Activated CD4-positive, alpha-beta T cell treated with anti-CD3 and anti-CD28 coated beads, Interleukin-2, amount 50 U/mL, for 16 hours (primary cell): ENCODE results near the gene TBC1D22A.

Experiments used
- DNase-seq: peaks from one replicate; pipeline ENCODE4 v3.0.0-alpha.2; 2020

TBC1D22A gene

GRCh38 chr22:46892866-46893265, 130.4 kb downstream of the TBC1D22A start:
- no peak for DNase-seq

GRCh38 chr22:46893281-46894020, 131.0 kb downstream of the TBC1D22A start:
- DNase-seq, result no peak

GRCh38 chr22:46894081-46894671, 131.7 kb downstream of the TBC1D22A start:
- no peak for DNase-seq

- no peak for DNase-seq
Measured at GRCh38 chr22:46894851-46895640, 132.6 kb downstream of the TBC1D22A start.

- DNase-seq, result no peak
Measured at GRCh38 chr22:46895753-46896152, 133.3 kb downstream of the TBC1D22A start.

- DNase-seq, result no peak
Measured at GRCh38 chr22:46896166-46896565, 133.7 kb downstream of the TBC1D22A start.

- DNase-seq, result no peak
Measured at GRCh38 chr22:46896568-46897245, 134.3 kb downstream of the TBC1D22A start.

GRCh38 chr22:46897246-46897623, 134.8 kb downstream of the TBC1D22A start:
- no peak for DNase-seq

GRCh38 chr22:46900549-46900948, 138.1 kb downstream of the TBC1D22A start:
- DNase-seq, result no peak

GRCh38 chr22:46902436-46902835, 140.0 kb downstream of the TBC1D22A start:
- no peak for DNase-seq

GRCh38 chr22:46902998-46903916, 140.8 kb downstream of the TBC1D22A start:
- no peak for DNase-seq

- no peak for DNase-seq
Measured at GRCh38 chr22:46905415-46905814, 143.0 kb downstream of the TBC1D22A start.

- DNase-seq, result no peak
Measured at GRCh38 chr22:46905834-46906233, 143.4 kb downstream of the TBC1D22A start.

GRCh38 chr22:46906326-46907045, 144.0 kb downstream of the TBC1D22A start:
- no peak for DNase-seq

GRCh38 chr22:46907241-46908215, 145.1 kb downstream of the TBC1D22A start:
- DNase-seq, result no peak

- DNase-seq, result no peak
Measured at GRCh38 chr22:46908641-46909107, 146.2 kb downstream of the TBC1D22A start.

- no peak for DNase-seq
Measured at GRCh38 chr22:46909237-46910030, 147.0 kb downstream of the TBC1D22A start.

- DNase-seq, result no peak
Measured at GRCh38 chr22:46910624-46911023, 148.2 kb downstream of the TBC1D22A start.

- DNase-seq, result no peak
Measured at GRCh38 chr22:46911346-46911745, 148.9 kb downstream of the TBC1D22A start.
